GM18526 (cell line): ENCODE measurements around the gene GCC2.

Experiments
- POLR2A ChIP-seq: IDR thresholded peaks from 3 replicates; pipeline ENCODE4 v1.6.1; 2011; ENCODE audit not compliant: insufficient read length; ENCODE audit errors: extremely low read depth

Gene GCC2

DNA sequence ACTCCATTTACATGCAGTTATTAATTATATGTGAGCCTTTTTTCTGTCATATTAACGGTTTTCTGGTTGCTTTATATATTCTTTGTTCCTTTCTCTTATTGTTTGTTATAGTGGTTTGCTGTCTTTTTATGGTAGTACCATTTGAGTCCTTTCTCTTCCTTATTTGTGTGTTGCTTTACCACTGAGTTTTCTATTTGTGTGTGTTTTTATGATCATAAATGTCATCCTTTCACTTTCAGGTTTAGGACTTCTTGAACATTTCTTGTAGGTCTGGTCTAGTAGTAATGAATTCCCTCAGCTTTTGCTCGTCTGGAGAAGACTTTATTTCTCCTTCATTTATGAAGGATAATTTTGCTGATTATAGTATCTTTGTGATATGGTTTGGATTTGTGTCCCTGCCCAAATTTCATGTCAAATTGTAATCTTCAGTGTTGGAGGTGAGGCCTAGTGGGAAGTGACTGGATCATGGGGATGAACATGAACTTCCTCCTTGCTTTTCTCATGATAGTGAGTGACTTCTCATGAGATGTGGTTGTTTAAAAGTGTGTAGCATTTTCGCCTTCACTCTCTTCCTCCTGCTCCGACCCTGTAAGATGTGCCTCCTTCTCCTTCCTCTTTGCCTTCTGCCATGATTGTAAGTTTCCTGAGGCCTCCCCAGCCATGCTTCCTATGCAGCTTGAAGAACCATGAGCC lies 11.5 kb downstream of the GCC2 start:
- TF ChIP-seq POLR2A: no peak

DNA sequence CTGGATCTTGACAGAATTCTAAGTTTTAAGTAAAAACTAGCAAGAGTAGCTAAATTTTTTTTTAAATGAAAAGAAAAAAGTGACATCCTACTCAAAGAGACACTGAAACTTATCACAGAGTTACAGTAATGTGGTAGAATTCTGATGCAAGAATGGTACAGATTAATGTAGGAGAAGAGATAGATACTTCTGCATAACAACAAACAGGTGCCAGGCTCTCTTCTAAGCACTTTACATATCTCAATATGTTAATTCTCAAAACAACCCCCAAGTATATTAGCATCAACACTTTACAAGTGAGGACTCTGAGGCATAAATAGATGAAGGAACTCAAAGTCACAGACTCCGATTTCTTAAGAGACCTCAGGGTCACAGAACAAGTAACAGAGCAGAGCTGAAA lies 28.1 kb downstream of the GCC2 start:
- TF ChIP-seq POLR2A: no peak

DNA sequence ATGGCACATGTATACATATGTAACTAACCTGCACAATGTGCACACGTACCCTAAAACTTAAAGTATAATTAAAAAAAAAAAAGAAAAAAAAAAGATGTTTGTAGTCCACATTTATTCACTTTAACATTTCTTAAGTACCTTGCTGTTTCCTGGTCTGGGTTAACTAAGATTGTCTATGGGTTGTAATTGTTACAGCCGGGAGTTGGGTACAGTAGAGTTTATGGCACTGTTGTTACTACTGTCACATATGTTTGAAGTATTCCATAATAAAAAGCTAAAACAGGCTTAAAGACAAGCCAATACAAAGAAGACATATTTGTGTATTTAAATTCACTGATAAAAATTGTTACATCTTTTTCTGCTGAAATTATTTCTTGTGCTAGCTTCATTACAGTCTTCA lies 36.2 kb downstream of the GCC2 start:
- TF ChIP-seq POLR2A: no peak

DNA sequence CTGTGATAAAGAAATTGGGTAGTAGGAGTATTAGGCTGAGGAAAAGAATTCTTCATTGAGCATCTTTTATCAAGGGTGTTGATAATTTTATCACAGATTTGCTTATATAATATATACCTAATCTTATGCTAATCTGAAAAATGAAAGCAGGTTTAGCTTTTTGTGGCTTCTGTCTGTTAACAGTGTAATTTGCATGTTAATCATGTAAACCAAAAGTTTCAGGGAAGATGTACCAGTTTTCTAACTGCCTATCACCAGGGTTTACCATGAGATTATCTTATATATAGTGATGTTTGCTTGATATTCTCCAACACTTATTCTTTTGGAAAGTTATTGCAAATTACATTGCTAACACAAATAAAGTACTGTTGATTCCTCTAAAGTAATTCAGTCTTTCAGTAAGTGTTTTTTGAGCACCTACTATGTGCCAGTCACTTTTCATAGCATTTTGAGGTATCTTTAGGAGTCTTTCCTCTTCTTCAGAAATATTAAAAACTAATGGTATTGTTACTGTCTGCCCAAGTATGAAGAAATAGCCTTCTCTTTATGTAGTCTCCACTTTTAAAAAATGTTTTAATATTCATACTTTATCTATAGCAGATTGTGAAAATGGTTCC lies 41.6 kb downstream of the GCC2 start:
- no peak for TF ChIP-seq POLR2A

DNA sequence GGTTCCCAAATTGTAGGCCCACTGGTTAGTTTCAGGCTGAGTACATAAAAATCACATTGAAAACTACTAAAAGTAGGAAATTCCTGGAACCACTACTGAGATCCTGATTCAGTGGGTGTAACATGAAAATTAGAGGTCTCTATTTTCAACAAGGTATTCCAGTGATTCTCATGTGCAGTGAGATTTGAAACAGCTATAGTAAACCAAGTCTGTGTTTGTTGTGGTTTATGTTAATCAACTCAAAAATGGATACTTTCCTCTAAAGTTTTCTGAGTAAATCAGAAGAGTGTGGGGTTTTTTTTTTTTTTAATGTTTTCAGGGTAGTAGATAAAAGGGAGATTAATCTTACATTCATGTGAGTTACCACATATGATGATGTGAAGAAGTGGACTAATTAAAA lies 42.8 kb downstream of the GCC2 start:
- no peak for TF ChIP-seq POLR2A

DNA sequence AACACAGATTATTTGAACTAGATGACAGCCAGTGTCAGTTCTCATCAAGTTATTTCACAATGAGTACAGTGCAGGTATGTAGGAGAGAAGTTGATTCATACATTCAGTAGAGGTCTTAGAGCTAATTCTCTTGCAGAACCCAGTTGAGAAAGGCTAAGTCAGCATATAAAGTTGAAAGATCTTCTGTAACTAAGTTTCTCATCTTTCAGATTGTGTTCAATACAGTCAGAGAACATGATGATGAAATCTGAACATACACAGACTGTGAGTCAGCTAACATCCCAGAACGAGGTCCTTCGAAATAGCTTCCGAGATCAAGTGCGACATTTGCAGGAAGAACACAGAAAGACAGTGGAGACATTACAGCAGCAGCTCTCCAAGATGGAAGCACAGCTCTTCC lies 43.4 kb downstream of the GCC2 start:
- no peak for TF ChIP-seq POLR2A

DNA sequence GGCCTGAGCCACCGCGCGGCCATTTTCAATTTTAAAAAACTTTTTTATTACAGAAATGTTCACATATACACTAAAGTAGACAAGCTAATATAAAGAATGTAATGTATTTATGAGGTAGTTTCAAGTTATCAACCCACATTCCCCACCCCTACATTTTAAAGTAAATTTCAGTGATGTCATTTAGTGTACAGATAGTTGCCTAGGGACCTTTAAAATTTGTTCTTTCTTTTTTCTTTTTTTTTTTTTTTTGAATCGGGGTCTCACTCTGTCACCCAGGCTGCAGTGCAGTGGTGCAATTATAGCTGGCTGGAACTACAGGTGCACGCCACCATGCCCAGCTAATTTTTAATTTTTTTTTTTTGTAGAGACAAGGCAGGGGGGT lies 82.7 kb downstream of the GCC2 start:
- no peak for TF ChIP-seq POLR2A

DNA sequence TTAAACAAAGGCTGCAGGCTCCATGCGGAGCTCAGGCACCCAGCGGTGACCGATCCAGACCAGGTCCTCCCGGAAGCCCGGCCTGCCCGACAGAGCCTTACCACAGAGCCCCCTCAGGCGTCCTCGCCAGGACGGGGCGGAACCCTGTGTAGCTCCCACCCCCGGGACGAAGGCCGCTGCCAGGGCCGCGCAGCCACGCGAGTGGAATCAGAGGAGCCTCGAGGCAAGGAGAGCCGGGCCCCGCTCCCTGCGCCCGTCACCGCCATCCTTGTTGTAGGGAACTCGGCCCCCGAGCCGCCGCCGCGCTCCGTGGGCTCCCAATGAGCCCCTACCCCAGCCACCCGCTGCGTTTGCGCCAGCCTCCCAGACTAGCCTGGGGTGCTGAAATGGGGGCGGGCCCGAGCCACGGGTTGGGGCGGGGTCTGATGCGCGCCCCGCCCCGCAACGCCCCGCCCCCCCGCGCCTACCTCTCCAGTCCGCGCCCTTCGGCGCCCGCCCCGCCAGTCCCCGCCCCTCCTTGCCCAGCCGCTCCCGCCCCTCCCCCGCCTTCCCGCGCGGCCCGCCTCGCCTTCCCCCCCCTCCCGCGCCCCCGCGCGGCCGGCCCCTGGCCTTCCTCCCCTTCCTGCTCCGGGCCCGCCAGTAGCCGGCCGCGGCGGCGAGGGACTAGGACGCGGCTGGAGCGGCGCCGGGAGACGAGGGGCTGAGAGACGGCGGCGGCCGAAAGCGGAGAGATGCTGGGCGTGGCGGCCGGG lies 85.0 kb downstream of the GCC2 start, which contains the start of gene LIMS1:
LIMS1 (plus strand) TSS at position 639 of the 752 bp plus-strand sequence; CDS start at position 732, 93 bp downstream.
- TF ChIP-seq POLR2A: peak; percentile 89

DNA sequence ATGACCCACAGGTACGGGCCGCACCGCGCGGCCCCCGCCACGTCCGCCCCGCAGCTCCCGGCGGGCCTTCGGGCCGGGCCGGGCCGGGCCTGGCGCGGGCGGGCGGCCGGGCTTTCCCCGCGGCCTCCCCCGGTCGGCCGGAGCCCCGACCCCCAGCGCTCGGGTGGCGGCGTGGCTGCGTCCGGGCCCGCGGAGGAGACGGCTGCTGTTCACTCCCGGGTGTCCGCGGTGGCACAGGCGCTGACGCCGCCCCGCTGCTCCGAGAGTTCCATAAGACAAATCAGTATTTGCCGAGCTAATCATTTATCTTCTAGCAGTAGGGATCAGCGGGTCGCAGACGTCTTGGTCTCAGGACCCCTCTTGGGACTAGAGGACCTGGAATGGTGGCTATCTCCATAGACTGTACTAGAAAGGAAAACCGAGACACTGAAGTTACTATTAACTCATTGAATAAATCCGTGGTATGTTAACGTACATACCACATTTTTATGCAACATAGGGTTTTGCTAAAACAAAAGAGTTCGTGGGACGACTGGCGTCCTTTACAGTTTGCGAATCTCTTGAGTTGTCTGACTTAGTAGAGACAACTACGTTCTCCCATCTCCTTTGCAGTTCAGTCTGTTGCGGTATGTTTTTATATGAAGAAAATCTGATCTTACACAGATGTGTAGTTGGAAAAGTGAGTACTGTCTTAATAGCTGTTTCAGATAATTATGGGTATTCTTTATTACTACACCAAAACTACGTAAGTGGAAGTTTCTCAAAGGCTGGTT lies 85.8 kb downstream of the GCC2 start:
- no peak for TF ChIP-seq POLR2A

DNA sequence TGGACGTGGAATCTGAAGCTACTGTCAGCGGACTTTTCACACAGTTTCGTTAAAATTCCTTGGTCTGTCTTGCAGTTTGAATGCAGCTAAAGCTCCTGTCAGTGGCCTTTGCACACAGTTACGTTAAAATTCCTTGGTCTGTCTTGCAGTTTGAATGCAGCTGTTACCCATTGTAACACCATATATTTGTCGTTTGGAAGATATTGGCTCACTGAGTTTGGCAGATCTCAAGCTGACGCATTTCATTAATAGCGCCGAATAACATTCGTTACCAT lies 86.3 kb downstream of the GCC2 start:
- TF ChIP-seq POLR2A: no peak

DNA sequence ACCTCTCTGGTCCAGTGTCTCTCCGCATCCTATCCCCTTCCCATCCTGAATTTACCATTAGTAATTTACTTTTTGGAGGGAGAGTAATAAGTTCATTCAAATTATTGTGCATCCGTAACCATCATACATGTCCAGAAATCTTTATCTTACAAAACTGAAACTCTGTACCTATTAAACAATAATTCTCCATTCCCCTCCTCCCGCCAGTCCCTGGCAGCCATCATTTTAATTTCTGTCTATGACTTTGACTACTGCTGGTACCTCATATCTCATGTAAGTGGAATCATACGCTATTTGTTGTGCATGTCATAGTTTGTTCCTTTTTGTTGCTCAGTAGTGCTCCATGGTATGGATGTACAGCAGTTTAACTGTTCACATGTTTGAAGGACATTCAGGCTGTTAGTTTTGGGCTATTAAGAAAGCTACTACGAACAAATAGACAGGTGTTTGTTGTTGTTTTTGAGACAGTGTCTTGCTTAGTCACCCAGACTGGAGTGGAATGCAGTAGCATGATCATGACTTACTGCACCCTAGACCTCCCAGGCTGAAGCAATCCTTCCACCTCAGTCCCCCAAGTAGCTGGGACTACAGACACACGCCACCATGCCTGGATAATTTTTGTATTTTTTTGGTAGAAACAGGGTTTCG lies 87.3 kb downstream of the GCC2 start:
- no peak for TF ChIP-seq POLR2A

DNA sequence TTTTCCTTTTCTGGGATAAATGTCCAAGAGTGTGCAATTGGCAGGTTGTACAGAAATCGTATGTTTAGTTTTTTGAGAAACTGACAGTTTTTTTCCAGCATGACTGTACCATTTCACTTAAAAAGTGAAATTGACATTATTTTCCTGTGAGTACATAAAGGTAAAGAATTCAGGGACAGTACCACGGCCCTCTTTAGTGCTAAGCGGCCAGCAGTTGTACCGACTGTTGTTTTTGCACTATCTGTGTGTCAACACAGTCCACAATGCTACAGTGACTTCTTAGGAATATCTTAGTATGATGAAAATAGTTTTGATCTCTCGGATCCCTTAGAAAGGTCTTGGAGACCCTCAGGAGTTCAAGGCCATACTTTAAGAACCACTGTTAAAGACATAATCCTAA lies 87.9 kb downstream of the GCC2 start:
- no peak for TF ChIP-seq POLR2A

DNA sequence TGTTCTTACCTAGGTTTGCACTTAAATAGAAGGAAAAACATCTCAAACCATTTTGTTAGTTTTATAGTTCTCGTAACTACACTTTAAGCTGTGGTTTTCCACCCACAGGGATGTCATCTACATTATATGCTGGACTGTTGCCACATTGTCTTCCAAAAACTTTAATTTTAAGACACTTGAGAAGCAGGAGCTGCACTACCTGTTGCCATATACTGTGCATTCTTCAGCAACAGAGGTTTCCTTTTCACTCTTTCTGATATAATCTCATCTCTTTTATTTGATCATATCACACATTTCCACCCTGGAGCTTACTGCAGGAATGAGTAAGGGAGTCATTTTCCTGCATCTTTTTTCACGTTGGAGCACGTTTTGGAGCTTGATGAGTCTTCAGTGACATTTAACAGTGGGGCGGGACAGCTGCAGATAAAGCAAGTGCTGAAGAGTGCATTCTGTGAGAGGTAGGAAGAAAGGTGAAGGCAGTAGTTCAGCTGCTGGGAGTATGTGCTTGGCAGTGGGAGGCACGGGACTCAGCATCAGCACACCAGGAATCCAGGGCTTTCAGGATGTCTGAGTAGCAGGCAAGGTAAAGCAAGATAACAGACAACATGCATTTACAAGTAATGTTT lies 89.1 kb downstream of the GCC2 start:
- no peak for TF ChIP-seq POLR2A

DNA sequence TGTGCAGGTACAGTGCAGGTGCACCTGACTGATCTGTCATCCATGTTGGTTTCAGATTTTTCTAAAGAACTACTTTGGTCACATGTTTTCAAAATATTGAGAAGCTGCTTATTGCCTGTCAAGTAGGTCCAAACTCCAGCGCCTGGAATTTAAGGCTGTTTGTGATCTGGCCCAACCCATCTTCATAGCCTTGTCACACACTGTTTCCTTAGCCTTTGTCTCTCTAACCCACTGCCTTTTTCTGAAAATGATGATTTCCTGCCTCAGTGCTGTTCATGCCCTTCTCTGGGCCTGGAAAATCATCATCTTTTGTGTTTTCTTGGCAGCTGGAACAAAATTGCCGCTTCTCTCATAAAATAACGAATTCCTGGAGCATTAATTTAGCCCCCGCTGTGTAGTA lies 92.4 kb downstream of the GCC2 start:
- no peak for TF ChIP-seq POLR2A

DNA sequence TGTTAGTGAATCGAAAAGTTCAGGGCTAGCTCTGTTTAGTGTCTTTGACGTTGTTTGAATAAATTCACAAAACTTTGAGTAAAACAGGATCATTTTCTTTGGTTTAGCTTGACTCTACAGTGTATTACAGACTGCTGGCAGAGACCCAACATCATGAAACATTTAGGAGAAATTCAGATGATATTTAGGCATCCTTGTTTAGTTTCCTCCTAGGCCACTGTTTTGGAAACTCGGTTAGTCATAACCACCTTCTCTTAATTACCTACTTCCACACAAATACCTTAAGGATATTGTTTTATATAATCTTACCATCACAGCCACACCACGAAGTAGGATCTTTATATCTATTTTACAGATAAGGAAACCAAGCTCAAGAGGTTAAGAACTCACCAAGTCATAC lies 93.1 kb downstream of the GCC2 start:
- TF ChIP-seq POLR2A: no peak
